ENCODE measurements around the gene GABRR1. TPM values are rescaled to one million over a fixed set of nuclear protein-coding genes. Genes with fewer than 3 reads are reported as not detected.

Gene GABRR1
- total and polyA plus RNA-seq, 2 of the 13 experiments (the other 11 are each of a cell fraction or from before 2014, with no cell fraction given) = not detected

DNA sequence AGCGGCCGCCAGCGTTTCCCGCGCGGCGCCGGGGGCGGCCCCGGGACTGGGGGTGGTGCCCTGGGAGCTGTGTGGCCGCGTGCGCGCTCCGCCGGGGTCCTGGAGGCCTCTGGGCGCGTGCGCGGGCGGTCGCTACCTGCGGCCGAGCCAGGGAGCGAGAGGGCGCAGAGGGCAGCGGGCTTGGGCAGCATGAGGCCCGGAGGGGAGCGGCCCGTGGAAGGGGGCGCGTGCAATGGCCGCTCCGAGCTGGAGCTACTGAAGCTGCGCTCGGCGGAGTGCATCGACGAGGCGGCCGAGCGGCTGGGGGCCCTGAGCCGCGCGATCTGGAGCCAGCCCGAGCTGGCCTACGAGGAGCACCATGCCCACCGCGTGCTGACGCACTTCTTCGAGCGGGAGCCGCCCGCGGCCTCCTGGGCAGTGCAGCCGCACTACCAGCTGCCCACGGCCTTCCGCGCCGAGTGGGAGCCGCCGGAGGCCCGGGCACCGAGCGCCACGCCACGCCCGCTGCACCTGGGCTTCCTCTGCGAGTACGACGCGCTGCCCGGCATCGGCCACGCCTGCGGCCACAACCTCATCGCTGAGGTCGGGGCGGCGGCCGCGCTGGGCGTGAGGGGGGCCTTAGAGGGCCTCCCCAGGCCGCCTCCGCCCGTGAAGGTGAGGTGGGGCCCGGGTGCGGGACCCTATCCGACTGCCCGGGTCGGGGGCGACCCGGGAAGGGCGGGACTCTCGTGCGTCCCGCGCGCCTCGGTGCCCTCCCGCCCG is 71.0 kb downstream of the GABRR1 start, which contains the start of gene PM20D2 (continued):
- TF ChIP-seq, protein P1, sequence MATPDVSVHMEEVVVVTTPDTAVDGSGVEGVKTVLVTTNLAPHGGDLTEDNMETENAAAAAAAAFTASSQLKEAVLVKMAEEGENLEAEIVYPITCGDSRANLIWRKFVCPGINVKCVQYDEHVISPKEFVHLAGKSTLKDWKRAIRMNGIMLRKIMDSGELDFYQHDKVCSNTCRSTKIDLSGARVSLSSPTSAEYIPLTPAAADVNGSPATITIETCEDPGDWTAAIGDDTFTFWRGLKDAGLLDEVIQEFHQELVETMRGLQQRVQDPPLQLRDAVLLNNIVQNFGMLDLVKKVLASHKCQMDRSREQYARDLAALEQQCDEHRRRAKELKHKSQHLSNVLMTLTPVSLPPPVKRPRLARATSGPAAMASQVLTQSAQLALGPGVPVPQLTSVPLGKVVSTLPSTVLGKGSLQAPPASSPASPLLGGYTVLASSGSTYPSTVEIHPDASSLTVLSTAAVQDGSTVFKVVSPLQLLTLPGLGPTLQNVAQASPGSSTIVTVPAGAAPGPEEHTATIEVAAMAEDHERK (CRISPR knock-in tag; IDR thresholded peaks at IDR 0.05; ENCODE audit: low read depth) = no peak
- TF ChIP-seq RARA (CRISPR knock-in tag; IDR thresholded peaks at IDR 0.05) (no peak), ZNF605 (CRISPR knock-in tag; IDR thresholded peaks at IDR 0.05) (no peak), SMARCE1 (IDR thresholded peaks at IDR 0.05; ENCODE audit: borderline replicate concordance) (no peak), ZFY (CRISPR knock-in tag; IDR thresholded peaks at IDR 0.05) (peak; percentile 97), DNMT1 (CRISPR knock-in tag; IDR thresholded peaks at IDR 0.05) (no peak; the same call in 1 of the 2 replicates), ERF (CRISPR knock-in tag; IDR thresholded peaks at IDR 0.05) (no peak; the same call in 1 of the 2 replicates), SALL1 (CRISPR knock-in tag; IDR thresholded peaks at IDR 0.05) (peak; percentile 89), KDM3A (CRISPR knock-in tag; IDR thresholded peaks at IDR 0.05; ENCODE audit: low read depth) (no peak; the same call in 1 of the 2 replicates), ZFX (CRISPR knock-in tag; IDR thresholded peaks at IDR 0.05; ENCODE audit: low read depth) (peak; percentile 97), ARNT2 (CRISPR knock-in tag; IDR thresholded peaks at IDR 0.05; ENCODE audit: low read depth) (peak; percentile 93), MLX (CRISPR knock-in tag; IDR thresholded peaks at IDR 0.05) (peak; percentile 11; the same call in 1 of the 2 replicates), ZNF264 (CRISPR knock-in tag; IDR thresholded peaks at IDR 0.05) (no peak), MTF1 (CRISPR knock-in tag; IDR thresholded peaks at IDR 0.05) (peak; percentile 66; the same call in 1 of the 2 replicates), ZFP90 (CRISPR knock-in tag; IDR thresholded peaks at IDR 0.05; ENCODE audit: borderline replicate concordance) (no peak), MZF1 (CRISPR knock-in tag; IDR thresholded peaks at IDR 0.05; ENCODE audit: borderline replicate concordance) (no peak), BRD4 (CRISPR knock-in tag; IDR thresholded peaks at IDR 0.05) (peak; percentile 56), REL (CRISPR knock-in tag; conservative IDR thresholded peaks at IDR 0.05) (peak; percentile 65; the same call in 1 of the 2 replicates), ZNF326 (CRISPR knock-in tag; IDR thresholded peaks at IDR 0.05; ENCODE audit: borderline replicate concordance) (no peak), NFKB2 (CRISPR knock-in tag; IDR thresholded peaks at IDR 0.05; ENCODE audit: borderline replicate concordance) (peak; percentile 94; the same call in 1 of the 2 replicates)
- TF ChIP-seq, protein P2, sequence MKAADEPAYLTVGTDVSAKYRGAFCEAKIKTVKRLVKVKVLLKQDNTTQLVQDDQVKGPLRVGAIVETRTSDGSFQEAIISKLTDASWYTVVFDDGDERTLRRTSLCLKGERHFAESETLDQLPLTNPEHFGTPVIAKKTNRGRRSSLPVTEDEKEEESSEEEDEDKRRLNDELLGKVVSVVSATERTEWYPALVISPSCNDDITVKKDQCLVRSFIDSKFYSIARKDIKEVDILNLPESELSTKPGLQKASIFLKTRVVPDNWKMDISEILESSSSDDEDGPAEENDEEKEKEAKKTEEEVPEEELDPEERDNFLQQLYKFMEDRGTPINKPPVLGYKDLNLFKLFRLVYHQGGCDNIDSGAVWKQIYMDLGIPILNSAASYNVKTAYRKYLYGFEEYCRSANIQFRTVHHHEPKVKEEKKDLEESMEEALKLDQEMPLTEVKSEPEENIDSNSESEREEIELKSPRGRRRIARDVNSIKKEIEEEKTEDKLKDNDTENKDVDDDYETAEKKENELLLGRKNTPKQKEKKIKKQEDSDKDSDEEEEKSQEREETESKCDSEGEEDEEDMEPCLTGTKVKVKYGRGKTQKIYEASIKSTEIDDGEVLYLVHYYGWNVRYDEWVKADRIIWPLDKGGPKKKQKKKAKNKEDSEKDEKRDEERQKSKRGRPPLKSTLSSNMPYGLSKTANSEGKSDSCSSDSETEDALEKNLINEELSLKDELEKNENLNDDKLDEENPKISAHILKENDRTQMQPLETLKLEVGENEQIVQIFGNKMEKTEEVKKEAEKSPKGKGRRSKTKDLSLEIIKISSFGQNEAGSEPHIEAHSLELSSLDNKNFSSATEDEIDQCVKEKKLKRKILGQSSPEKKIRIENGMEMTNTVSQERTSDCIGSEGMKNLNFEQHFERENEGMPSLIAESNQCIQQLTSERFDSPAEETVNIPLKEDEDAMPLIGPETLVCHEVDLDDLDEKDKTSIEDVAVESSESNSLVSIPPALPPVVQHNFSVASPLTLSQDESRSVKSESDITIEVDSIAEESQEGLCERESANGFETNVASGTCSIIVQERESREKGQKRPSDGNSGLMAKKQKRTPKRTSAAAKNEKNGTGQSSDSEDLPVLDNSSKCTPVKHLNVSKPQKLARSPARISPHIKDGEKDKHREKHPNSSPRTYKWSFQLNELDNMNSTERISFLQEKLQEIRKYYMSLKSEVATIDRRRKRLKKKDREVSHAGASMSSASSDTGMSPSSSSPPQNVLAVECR (CRISPR knock-in tag; IDR thresholded peaks at IDR 0.05; ENCODE audit: borderline replicate concordance) = peak; percentile 92
- TF ChIP-seq, protein P3, sequence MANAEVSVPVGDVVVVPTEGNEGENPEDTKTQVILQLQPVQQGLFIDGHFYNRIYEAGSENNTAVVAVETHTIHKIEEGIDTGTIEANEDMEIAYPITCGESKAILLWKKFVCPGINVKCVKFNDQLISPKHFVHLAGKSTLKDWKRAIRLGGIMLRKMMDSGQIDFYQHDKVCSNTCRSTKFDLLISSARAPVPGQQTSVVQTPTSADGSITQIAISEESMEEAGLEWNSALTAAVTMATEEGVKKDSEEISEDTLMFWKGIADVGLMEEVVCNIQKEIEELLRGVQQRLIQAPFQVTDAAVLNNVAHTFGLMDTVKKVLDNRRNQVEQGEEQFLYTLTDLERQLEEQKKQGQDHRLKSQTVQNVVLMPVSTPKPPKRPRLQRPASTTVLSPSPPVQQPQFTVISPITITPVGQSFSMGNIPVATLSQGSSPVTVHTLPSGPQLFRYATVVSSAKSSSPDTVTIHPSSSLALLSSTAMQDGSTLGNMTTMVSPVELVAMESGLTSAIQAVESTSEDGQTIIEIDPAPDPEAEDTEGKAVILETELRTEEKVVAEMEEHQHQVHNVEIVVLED (CRISPR knock-in tag; IDR thresholded peaks at IDR 0.05; ENCODE audit: borderline replicate concordance) = peak; percentile 60
